ENCODE results near the gene OR8B3.
"Not testable (repeated sequence)": the region's sequence is repeated elsewhere in the genome, so short reads cannot be mapped to it uniquely, and the experiment has no call there.

OR8B3 gene

GRCh38 chr11:124394408-124394807 lies 4.4 kb downstream of the OR8B3 start:
- DNase-seq: no peak
- Histone ChIP-seq H3K9me2 (replicated peaks; ENCODE audit: insufficient read depth, low read length) (no peaks in the 10 kb centered on the region), H3K79me2 (ENCODE audit: low read length) (no peaks in the 10 kb centered on the region), H2AFZ (ENCODE audit: low read length) (no peak overlapping the region), H3K27ac (ENCODE audit: low read length) (no peak overlapping the region), H4K20me1 (ENCODE audit: insufficient read depth, low read length) (no peaks in the 10 kb centered on the region), H3K36me3 (replicated peaks; ENCODE audit: insufficient read depth, low read length) (no peaks in the 10 kb centered on the region), H3K9ac (ENCODE audit: low read length) (no peak overlapping the region), H3K4me1 (ENCODE audit: low read length) (no peaks in the 10 kb centered on the region), H3K4me2 (ENCODE audit: low read depth, low read length) (no peak overlapping the region), H3K9me3 (replicated peaks; ENCODE audit: insufficient read depth, low read length) (no peaks in the 10 kb centered on the region), H3F3A (ENCODE audit: insufficient read depth, low read length) (no peaks in the 10 kb centered on the region), H3K27me3 (replicated peaks; ENCODE audit: insufficient read depth, low read length) (no peaks in the 10 kb centered on the region), H3K4me3 (ENCODE audit: low read length) (no peak overlapping the region)
- TF ChIP-seq EZH2 (optimal IDR thresholded peaks at IDR 0.05; ENCODE audit: low read depth, low read length) (no peak), CTCF (IDR thresholded peaks at IDR 0.05; ENCODE audit: low read length) (no peak), EZH2phosphoT487 (IDR thresholded peaks at IDR 0.05; ENCODE audit: low read length) (no peak)

GRCh38 chr11:124384399-124384798 lies 14.4 kb downstream of the OR8B3 start, which contains the start of gene OR8B2:
Gene OR8B2 (minus strand): TSS chr11:124384499. CDS start chr11:124383343, 1,156 bp downstream.
- DNase-seq: no peak
- no peaks in the 10 kb centered on the region for H3K4me1 ChIP-seq (ENCODE audit: low read length)
- no peaks in the 10 kb centered on the region for H3K27me3 ChIP-seq (replicated peaks; ENCODE audit: insufficient read depth, low read length)
- H3F3A ChIP-seq (ENCODE audit: insufficient read depth, low read length): no peaks in the 10 kb centered on the region
- TF ChIP-seq EZH2phosphoT487 (IDR thresholded peaks at IDR 0.05; ENCODE audit: low read length): no peak
- no peak for TF ChIP-seq CTCF (IDR thresholded peaks at IDR 0.05; ENCODE audit: low read length)
- TF ChIP-seq EZH2 (optimal IDR thresholded peaks at IDR 0.05; ENCODE audit: low read depth, low read length): no peak
- no peaks in the 10 kb centered on the region for H4K20me1 ChIP-seq (ENCODE audit: insufficient read depth, low read length)
- no peaks in the 10 kb centered on the region for H3K79me2 ChIP-seq (ENCODE audit: low read length)
- no peaks in the 10 kb centered on the region for H3K9me2 ChIP-seq (replicated peaks; ENCODE audit: insufficient read depth, low read length)
- no peak within 1 kb of the TSS for H2AFZ ChIP-seq (ENCODE audit: low read length)
- no peaks in the 10 kb centered on the region for H3K9me3 ChIP-seq (replicated peaks; ENCODE audit: insufficient read depth, low read length)
- H3K4me2 ChIP-seq (ENCODE audit: low read depth, low read length): no peak within 1 kb of the TSS
- no peak within 1 kb of the TSS for H3K27ac ChIP-seq (ENCODE audit: low read length)
- H3K9ac ChIP-seq (ENCODE audit: low read length): no peak within 1 kb of the TSS
- H3K4me3 ChIP-seq (ENCODE audit: low read length): no peak within 1 kb of the TSS
- H3K36me3 ChIP-seq (replicated peaks; ENCODE audit: insufficient read depth, low read length): no peaks in the 10 kb centered on the region

GRCh38 chr11:124382857-124383256 lies 16.0 kb downstream of the OR8B3 start:
- H3F3A ChIP-seq (ENCODE audit: insufficient read depth, low read length); H3K27ac ChIP-seq (ENCODE audit: low read length); H3K4me3 ChIP-seq (ENCODE audit: low read length); H3K9me2 ChIP-seq (replicated peaks; ENCODE audit: insufficient read depth, low read length); H3K4me1 ChIP-seq (ENCODE audit: low read length); H2AFZ ChIP-seq (ENCODE audit: low read length); H3K9me3 ChIP-seq (replicated peaks; ENCODE audit: insufficient read depth, low read length); H3K4me2 ChIP-seq (ENCODE audit: low read depth, low read length); H4K20me1 ChIP-seq (ENCODE audit: insufficient read depth, low read length); H3K79me2 ChIP-seq (ENCODE audit: low read length); H3K9ac ChIP-seq (ENCODE audit: low read length); H3K36me3 ChIP-seq (replicated peaks; ENCODE audit: insufficient read depth, low read length); H3K27me3 ChIP-seq (replicated peaks; ENCODE audit: insufficient read depth, low read length); DNase-seq: not testable (repeated sequence)

- H2AFZ ChIP-seq (ENCODE audit: low read length): no peak overlapping the region
- no peaks in the 10 kb centered on the region for H3F3A ChIP-seq (ENCODE audit: insufficient read depth, low read length)
- H3K27ac ChIP-seq (ENCODE audit: low read length): no peak overlapping the region
- no peak overlapping the region for H3K4me3 ChIP-seq (ENCODE audit: low read length)
- TF ChIP-seq EZH2phosphoT487 (IDR thresholded peaks at IDR 0.05; ENCODE audit: low read length) (no peak), EZH2 (optimal IDR thresholded peaks at IDR 0.05; ENCODE audit: low read depth, low read length) (no peak), CTCF (IDR thresholded peaks at IDR 0.05; ENCODE audit: low read length) (no peak)
- no peaks in the 10 kb centered on the region for H3K4me1 ChIP-seq (ENCODE audit: low read length)
- no peaks in the 10 kb centered on the region for H3K36me3 ChIP-seq (replicated peaks; ENCODE audit: insufficient read depth, low read length)
- no peaks in the 10 kb centered on the region for H3K9me3 ChIP-seq (replicated peaks; ENCODE audit: insufficient read depth, low read length)
- H3K4me2 ChIP-seq (ENCODE audit: low read depth, low read length): no peak overlapping the region
- H4K20me1 ChIP-seq (ENCODE audit: insufficient read depth, low read length): no peaks in the 10 kb centered on the region
- no peaks in the 10 kb centered on the region for H3K79me2 ChIP-seq (ENCODE audit: low read length)
- DNase-seq: no peak
- no peaks in the 10 kb centered on the region for H3K9me2 ChIP-seq (replicated peaks; ENCODE audit: insufficient read depth, low read length)
- no peak overlapping the region for H3K9ac ChIP-seq (ENCODE audit: low read length)
- H3K27me3 ChIP-seq (replicated peaks; ENCODE audit: insufficient read depth, low read length): no peaks in the 10 kb centered on the region
These were observed 18.2 kb downstream of the OR8B3 start for GRCh38 chr11:124380585-124380984.
